RPMI7951 (cell line): Measurements from ENCODE around the gene LILRB3. TPM values are rescaled to one million over a fixed set of nuclear protein-coding genes. Genes with fewer than 3 reads are reported as not detected.
A peak's percentile ranks its signal among the peaks of the same experiment; 100 is the strongest.
"Not testable (repeated sequence)": the region's sequence is repeated elsewhere in the genome, so short reads cannot be mapped to it uniquely, and the experiment has no call there.

Experiments
- DNase-seq: peaks from one replicate; pipeline ENCODE4 v3.0.0-alpha.2; 2012; ENCODE audit warnings: low read depth
- total RNA-seq: library from RNA; depleted of rRNA; stranded (reverse); fragments of >200 nt; shearing (Covaris generic); gene quantifications from 2 replicates; pipeline ENCODE4 v1.2.3, GENCODE V29; 2014

Gene LILRB3
- total RNA-seq, 1 experiment from 2014 or later: not detected

GRCh38 chr19:54242646-54243045 lies 19.8 kb upstream of the LILRB3 start, which contains the start of gene LILRA6:
TSS of gene LILRA6 (minus strand) at chr19:54242790.
- not testable (repeated sequence) for DNase-seq

- not testable (repeated sequence) for DNase-seq
Observed at GRCh38 chr19:54242234-54242633, 19.4 kb upstream of the LILRB3 start.

- not testable (repeated sequence) for DNase-seq
Observed at GRCh38 chr19:54240372-54241336, 17.8 kb upstream of the LILRB3 start.

- not testable (repeated sequence) for DNase-seq
Observed at GRCh38 chr19:54239491-54240371, 16.9 kb upstream of the LILRB3 start.

- DNase-seq: no peak
Observed at GRCh38 chr19:54233941-54234340, 11.1 kb upstream of the LILRB3 start.

- peak; percentile 77 for DNase-seq
Observed at GRCh38 chr19:54231077-54231931, 8.5 kb upstream of the LILRB3 start.

- no peak for DNase-seq
Observed at GRCh38 chr19:54230031-54230430, 7.2 kb upstream of the LILRB3 start.

GRCh38 chr19:54229146-54229545 lies 6.3 kb upstream of the LILRB3 start:
- no peak for DNase-seq

GRCh38 chr19:54224619-54225018 lies 1.8 kb upstream of the LILRB3 start:
- not testable (repeated sequence) for DNase-seq

- not testable (repeated sequence) for DNase-seq
Observed at GRCh38 chr19:54223937-54224281, 1.1 kb upstream of the LILRB3 start.

GRCh38 chr19:54223277-54223936 lies 600 bp upstream of the LILRB3 start:
- not testable (repeated sequence) for DNase-seq

- not testable (repeated sequence) for DNase-seq
Observed at GRCh38 chr19:54221947-54222346, 860 bp downstream of the LILRB3 start.

GRCh38 chr19:54219702-54220101 lies 3.1 kb downstream of the LILRB3 start:
- DNase-seq: not testable (repeated sequence)

- no peak for DNase-seq
Observed at GRCh38 chr19:54218960-54219661, 3.7 kb downstream of the LILRB3 start.

GRCh38 chr19:54218259-54218658 lies 4.5 kb downstream of the LILRB3 start:
- no peak for DNase-seq

- DNase-seq: not testable (repeated sequence)
Observed at GRCh38 chr19:54217517-54218247, 5.1 kb downstream of the LILRB3 start.

GRCh38 chr19:54216869-54217268 lies 5.9 kb downstream of the LILRB3 start:
- no peak for DNase-seq

- DNase-seq: not testable (repeated sequence)
Observed at GRCh38 chr19:54214734-54215133, 8.1 kb downstream of the LILRB3 start.

GRCh38 chr19:54214217-54214616 lies 8.6 kb downstream of the LILRB3 start:
- not testable (repeated sequence) for DNase-seq
